ENCODE results near the gene TP53. TPM values are rescaled to one million over a fixed set of nuclear protein-coding genes. Genes with fewer than 3 reads are reported as not detected.
"Not testable (repeated sequence)": the region's sequence is repeated elsewhere in the genome, so short reads cannot be mapped to it uniquely, and the experiment has no call there.

The TP53 gene
- total RNA-seq, 1 donor from 2014 or later = 44.0 TPM

DNA sequence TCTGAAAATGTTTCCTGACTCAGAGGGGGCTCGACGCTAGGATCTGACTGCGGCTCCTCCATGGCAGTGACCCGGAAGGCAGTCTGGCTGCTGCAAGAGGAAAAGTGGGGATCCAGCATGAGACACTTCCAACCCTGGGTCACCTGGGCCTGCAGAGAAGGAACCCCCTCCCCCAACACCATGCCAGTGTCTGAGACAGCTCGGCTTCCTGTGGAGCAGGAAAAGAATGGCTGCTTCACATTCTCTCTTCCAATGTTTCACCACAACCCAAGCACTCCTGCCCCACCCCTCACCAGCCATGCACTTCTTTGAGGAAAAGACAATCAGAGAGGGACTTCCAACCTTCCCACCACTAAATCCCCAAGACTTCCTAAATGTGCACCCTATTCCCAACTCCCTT, 10.8 kb downstream of the TP53 start:
- no peak for DNase-seq (ENCODE audit: low read depth in 2 of 2)

- DNase-seq (ENCODE audit: low read depth in 2 of 2) = no peak
Observed at GRCh38 chr17:7674934-7675333, 12.4 kb downstream of the TP53 start.

DNA sequence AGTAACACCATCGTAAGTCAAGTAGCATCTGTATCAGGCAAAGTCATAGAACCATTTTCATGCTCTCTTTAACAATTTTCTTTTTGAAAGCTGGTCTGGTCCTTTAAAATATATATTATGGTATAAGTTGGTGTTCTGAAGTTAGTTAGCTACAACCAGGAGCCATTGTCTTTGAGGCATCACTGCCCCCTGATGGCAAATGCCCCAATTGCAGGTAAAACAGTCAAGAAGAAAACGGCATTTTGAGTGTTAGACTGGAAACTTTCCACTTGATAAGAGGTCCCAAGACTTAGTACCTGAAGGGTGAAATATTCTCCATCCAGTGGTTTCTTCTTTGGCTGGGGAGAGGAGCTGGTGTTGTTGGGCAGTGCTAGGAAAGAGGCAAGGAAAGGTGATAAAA, 14.1 kb downstream of the TP53 start:
- DNase-seq (ENCODE audit: low read depth in 2 of 2) = no peak

DNA sequence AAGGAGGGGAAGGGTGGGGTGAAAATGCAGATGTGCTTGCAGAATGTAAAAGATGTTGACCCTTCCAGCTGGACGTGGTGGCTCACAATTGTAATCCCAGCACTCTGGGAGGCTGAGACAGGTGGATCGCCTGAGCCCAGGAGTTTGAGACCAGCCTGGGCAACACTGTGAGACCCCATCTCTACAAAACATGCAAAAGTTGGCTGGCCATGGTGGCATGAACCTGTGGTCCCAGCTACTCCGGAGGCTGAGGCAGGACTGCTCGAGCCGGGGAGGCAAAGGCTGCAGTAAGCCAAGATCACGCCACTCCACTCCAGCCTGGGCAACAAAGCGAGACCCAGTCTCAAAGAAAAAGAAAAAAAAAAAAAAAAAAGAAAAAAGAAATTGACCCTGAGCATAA, 18.8 kb downstream of the TP53 start:
- no peak for DNase-seq (ENCODE audit: low read depth in 2 of 2)

DNA sequence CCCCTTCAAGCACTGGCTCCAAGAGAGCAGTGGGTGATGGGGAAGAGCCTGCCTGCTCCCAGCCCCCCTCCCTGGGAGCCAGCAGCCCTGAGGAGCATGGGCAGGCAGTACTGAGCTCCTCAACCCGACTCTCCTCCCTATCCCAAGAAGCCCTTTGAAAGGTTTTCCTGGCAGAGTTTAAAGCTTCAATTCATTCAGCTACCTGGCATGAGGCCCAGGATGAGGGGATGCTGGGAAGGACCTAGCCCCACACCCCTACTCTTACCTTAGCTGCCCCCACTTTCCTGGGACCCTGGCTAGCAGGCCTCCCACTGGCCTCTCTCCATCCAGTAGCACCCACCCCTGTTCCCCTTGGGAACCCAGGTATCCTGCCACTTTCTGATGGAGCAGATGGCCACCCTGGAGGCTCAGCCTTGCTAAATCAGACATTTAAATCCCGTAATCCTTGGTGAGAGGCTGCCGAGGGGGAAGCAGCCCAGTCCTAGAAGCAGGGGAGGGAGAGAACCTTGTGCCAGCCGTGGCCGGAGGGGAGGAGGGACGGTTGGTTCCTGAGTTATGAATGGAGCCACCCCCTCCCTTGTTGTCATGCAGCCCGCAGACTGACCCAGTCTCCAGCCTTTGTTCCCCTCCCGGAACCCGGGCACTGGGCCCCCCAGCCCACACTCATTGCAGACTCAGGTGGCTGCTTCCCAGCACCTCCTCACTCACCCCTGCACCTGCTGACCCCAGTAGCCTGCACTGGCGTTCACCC, 19.5 kb downstream of the TP53 start:
- no peak for DNase-seq (ENCODE audit: low read depth in 2 of 2)

DNA sequence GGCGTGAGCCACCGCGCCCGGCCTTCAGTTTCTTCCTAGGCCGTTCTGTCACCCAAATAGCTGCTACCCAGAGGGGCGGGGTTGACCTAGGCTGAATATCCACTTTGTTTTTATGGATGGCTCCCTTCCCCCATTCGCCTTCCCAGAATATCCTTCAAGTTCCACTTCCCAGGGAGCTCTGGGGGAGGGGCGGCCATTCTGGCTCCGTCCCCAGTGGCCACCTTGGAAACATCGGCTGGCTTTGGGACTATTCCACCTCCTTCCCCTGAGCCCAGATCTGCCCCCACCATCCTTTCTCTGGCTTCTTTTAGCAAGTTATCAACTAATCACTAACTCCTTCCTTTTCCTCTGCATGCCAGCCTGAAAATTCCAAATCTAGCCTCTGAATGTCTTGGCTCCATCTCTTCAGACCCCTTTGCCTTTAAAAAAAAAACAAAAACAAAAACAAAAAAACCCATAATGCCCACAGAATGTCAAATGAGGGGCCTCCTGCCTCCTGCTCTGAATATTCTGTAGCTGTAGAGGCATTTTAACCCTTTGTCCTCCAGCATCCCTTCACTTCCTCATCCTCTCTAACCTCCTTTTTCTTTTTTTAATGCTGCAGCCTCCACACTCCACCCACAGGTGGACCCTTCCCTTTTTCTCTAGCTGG, 30.2 kb downstream of the TP53 start:
- no peak for DNase-seq (ENCODE audit: low read depth in 2 of 2)

DNA sequence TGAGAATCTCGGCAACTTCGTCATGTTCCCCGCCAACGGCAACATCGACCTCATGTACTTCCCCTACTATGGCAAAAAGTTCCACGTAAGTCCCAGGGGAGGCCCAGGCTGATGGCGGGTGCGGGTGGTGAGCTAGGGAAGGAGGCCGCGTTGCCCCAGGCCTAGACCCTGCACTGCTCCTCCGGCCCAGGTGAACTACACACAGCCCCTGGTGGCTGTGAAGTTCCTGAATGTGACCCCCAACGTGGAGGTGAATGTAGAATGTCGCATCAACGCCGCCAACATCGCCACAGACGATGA, 31.8 kb downstream of the TP53 start:
- DNase-seq (ENCODE audit: low read depth in 2 of 2) = no peak

DNA sequence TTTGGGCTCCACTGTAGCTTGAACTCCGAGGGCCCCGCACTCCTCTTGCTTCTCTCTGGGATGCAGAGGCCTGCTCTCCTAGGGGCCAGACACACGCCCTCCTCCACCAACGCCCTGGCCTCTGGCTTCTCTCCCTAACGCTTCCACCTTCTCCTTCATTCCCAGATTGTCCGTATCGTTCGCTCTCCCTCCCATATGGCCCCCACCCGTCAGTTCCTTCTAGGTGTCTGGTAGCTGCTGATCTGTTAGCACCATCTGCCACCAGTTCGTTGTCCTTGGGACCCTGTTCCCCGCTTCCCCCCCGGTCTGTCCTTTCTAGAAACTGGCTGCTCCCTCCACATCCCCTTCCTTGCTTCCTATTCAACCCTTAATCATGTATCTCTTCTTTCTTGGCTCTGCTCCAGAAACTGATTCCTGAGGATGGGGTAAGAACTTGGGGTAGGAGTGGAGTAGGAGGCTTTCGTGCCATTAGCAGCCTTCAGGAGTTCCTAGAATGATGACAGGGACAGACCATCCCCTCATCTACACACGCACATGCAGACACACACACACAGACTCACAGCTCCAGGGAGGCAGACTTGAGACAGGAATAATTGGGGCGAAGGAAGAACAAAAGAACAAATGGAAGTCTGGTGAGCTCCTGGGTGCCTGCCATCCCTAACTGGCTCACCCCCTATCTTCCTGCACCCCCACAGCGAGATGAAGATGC, 32.3 kb downstream of the TP53 start:
- no peak for DNase-seq (ENCODE audit: low read depth in 2 of 2)

- no peak for DNase-seq (ENCODE audit: low read depth in 2 of 2)
Observed at GRCh38 chr17:7652388-7653356, 34.6 kb downstream of the TP53 start.

- no peak for DNase-seq (ENCODE audit: low read depth in 2 of 2)
Observed at GRCh38 chr17:7651665-7652387, 35.5 kb downstream of the TP53 start.

DNA sequence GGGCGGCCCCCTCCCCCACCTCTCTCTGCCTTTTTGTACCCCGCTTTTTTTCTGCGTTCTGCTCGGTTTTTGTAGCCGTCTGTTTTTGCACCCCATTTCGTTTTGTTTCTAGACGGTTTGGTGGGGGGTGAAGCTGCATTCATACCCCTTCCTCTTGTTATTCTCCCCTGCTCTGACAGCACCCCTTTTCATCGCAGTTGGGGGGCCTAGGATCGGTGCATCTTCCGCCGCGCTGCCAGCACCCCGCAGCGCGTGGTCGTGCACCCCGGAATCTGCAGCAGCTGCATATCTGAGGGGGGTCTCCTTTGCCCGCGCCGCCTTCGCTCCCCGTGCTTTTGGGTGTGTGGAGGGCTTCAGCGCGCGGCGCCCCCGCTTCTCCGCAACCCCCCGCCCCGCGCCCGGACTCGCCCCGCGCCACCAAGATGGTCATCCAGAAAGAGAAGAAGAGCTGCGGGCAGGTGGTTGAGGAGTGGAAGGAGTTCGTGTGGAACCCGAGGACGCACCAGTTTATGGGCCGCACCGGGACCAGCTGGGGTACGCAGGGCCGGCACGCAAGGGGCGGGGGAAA, 36.1 kb downstream of the TP53 start:
- no peak for DNase-seq (ENCODE audit: low read depth in 2 of 2)

DNA sequence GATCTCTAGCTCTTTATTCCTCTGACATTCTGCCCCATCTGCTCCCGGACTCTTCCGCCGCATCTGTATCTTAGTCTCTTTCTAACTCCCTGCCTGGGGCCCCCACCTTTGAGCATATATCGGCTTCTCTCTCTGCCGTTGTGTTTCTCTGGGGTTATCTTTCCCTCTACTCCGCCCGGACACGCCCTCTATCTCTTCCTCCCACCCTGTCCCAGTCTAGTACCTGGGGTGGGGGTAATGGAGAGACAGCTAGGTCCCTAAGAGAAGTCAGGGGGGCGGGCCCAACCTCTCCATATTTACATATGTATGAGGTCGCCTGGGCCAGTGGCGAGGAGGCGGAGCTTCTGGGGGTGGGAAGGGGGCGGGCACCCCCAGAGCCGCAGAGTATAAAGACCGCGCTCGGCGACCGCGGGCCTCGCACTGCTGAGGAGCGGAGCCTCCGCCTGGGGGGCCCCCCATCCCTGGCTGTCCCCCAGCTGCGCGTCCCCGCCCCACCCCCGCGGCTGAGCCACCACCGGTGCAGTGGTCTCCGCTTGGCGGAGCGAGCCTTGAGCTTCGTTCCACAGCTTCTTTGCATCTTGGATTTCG, 36.7 kb downstream of the TP53 start, which contains the start of gene ATP1B2:
TSS of gene ATP1B2 (plus strand) at position 418 of the 588 bp plus-strand sequence. CDS start 593 bp downstream, outside the sequence.
- peak in 1 of 2 donors; percentile 63 for DNase-seq (ENCODE audit: low read depth in 2 of 2)

DNA sequence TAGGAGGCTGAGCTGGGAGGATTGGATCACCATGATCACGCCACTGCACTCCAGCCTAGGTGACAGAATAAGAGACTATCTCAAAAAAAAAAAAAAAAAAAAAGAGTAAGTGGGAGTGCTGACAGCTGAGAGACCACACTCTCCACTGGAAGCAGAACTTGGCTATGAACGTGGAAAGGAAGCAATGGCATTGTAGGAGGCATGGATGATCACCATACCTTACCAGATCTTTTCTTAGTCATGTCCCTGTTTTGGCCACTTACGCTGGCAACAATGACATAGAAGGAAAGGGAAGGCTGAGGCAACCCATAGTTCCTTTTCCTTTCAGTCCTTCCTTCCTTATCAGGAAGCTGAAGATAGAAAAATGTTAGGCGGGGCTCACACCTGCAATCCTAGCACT, 40.3 kb downstream of the TP53 start:
- DNase-seq (ENCODE audit: low read depth in 2 of 2) = no peak

GRCh38 chr17:7646457-7646856, 40.8 kb downstream of the TP53 start:
- no peak for DNase-seq (ENCODE audit: low read depth in 2 of 2)

- DNase-seq (ENCODE audit: low read depth in 2 of 2) = no peak
Observed at GRCh38 chr17:7644775-7645174, 42.5 kb downstream of the TP53 start.

DNA sequence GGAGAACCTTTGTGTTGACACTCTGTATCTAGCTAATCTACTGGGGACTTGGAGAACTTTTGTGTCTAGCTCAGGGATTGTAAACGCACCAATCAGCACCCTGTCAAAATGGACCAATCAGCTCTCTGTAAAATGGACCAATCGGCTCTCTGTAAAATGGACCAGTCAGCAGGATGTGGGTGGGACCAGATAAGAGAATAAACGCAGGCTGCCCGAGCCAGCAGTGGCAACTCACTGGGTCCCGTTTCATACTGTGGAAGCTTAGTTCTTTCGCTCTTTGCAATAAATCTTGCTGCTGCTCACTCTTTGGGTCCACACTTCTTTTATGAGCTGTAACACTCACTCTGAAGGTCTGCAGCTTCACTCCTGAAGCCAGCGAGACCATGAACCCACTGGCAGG, 45.7 kb downstream of the TP53 start:
- not testable (repeated sequence) for DNase-seq (ENCODE audit: low read depth in 2 of 2)

GRCh38 chr17:7640783-7641182, 46.5 kb downstream of the TP53 start:
- no peak for DNase-seq (ENCODE audit: low read depth in 2 of 2)

- DNase-seq (ENCODE audit: low read depth in 2 of 2) = no peak
Observed at GRCh38 chr17:7636163-7636562, 51.1 kb downstream of the TP53 start.

- DNase-seq (ENCODE audit: low read depth in 2 of 2) = peak in 1 of 2 donors; percentile 54
Observed at GRCh38 chr17:7634384-7634783, 52.9 kb downstream of the TP53 start.

DNA sequence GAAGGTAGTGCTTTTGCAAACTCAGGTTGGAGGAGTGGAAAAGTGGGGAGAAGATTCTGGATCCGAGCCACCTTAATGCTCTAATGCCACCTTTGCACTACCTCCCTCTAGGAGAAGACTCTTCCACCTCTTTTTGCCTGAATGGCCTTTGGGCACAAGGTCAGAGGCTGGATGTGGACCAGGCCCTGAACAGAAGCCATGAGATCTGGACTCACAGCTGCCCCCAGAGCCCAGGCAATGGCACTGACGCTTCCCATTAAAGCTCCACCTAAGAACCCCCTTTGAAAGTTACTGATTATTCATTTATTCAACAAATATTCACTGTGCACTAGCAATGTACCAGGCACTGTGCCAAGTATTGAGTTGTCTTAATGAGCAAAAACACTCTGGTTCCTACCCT, 54.2 kb downstream of the TP53 start:
- DNase-seq (ENCODE audit: low read depth in 2 of 2) = no peak

Data from dermis microvascular lymphatic vessel endothelial cell (primary cell).